HCT116 (cell line): ENCODE data around the gene CCND2. TPM values are rescaled to one million over a fixed set of nuclear protein-coding genes. Genes with fewer than 3 reads are reported as not detected.

Experiments
- ATAC-seq: fragments of 200-7000 bp; cut with Tn5 transposase; 2 replicates; pipeline ENCODE4 v1.9.1; 2020; ENCODE audit warnings: mild to moderate bottlenecking, moderate library complexity
- BruUV-seq: library from RNA; stranded (reverse); fragments of 400-500 nt; replicated peaks from 2 replicates; lab custom pipeline; 2021; lab: Mats Ljungman, UMichigan
- CTCF ChIA-PET: fragments of 300-600 bp; sonication (Branson Sonifier 250); formaldehyde crosslinking; loops from one replicate; lab custom pipeline; 2021; ENCODE audit warnings: antibody characterized with exemption; lab: Charles Lee
- POLR2A ChIA-PET: fragments of 300-600, 350-600 bp; sonication (Branson Sonifier 250); formaldehyde crosslinking; loops from one replicate; lab custom pipeline; 2021; ENCODE audit warnings: antibody characterized with exemption; lab: Charles Lee
- RAD21 ChIA-PET, 2 experiments: fragments of 300-600 bp; sonication (Branson Sonifier 250); formaldehyde crosslinking; loops; one replicate each; lab custom pipeline; 2023; ENCODE audit warnings: low total read pairs in 2 of 2; ENCODE audit not compliant: uncharacterized antibody in 2 of 2, unreplicated experiment in 2 of 2, low non-redundant PET in 1 of 2; lab: Charles Lee
- DNase-seq: peaks from one replicate; pipeline ENCODE4 v3.0.0-alpha.2; 2010; ENCODE audit warnings: low read depth, low spot score
- H2AFZ ChIP-seq: fragments of 200-600 bp; shearing (Covaris generic), sonication (generic); 2 replicates; pipeline ENCODE4 v1.6.1; 2017; ENCODE audit warnings: low read depth, mixed run types, mixed read lengths, antibody characterized with exemption, low read length; ENCODE audit not compliant: poor library complexity, severe bottlenecking
- H3K27ac ChIP-seq: 2 replicates; pipeline ENCODE4 v1.5.1; 2012; ENCODE audit warnings: low read depth, low read length
- H3K27me3 ChIP-seq: fragments of 200-600 bp; sonication (generic); 2 replicates; pipeline ENCODE4 v1.6.1; 2016; ENCODE audit warnings: mixed run types, low read length, mixed read lengths; ENCODE audit not compliant: insufficient read depth
- H3K36me3 ChIP-seq, 2 experiments: fragments of 200-500 bp in 1 of 2; fragments of 200-600 bp in 1 of 2; sonication (Bioruptor generic) in 1 of 2; sonication (generic) in 1 of 2; 2 replicates each; pipeline versions ENCODE4 v1.5.1 to v1.6.1; 2014 to 2016; ENCODE audit warnings: low read length in 2 of 2, inconsistent platforms in 1 of 2, mixed read lengths in 1 of 2, mixed run types in 1 of 2; ENCODE audit not compliant: insufficient read depth in 2 of 2, control insufficient read depth in 1 of 2
- H3K4me1 ChIP-seq, 2 experiments: fragments of 200-600 bp in 1 of 2; sonication (generic) in 1 of 2; 2 replicates each; pipeline versions ENCODE4 v1.5.1 to v1.6.1; 2012 to 2017; ENCODE audit warnings: low read length in 2 of 2, inconsistent platforms in 1 of 2, mild to moderate bottlenecking in 1 of 2, mixed read lengths in 1 of 2, mixed run types in 1 of 2, moderate library complexity in 1 of 2; ENCODE audit not compliant: insufficient read depth in 2 of 2, control insufficient read depth in 1 of 2
- H3K4me2 ChIP-seq: fragments of 200-600 bp; sonication (generic); 2 replicates; pipeline ENCODE4 v1.6.1; 2017; ENCODE audit warnings: mixed run types, low read length, mixed read lengths
- H3K4me3 ChIP-seq, 2 experiments: fragments of 200-600 bp in 1 of 2; sonication (generic) in 1 of 2; replicated peaks in 1 of 2; 2 replicates each; pipeline ENCODE4 v1.5.1; 2011 to 2016; ENCODE audit warnings: low read length in 2 of 2, control low read depth in 1 of 2, low read depth in 1 of 2, mild to moderate bottlenecking in 1 of 2, mixed read lengths in 1 of 2, mixed run types in 1 of 2
- H3K79me2 ChIP-seq: fragments of 200-600 bp; sonication (generic); 2 replicates; pipeline ENCODE4 v1.6.1; 2017; ENCODE audit warnings: mild to moderate bottlenecking, mixed run types, low read length, moderate library complexity, mixed read lengths; ENCODE audit not compliant: insufficient read depth
- H3K9ac ChIP-seq: fragments of 200-600 bp; sonication (generic); 2 replicates; pipeline ENCODE4 v1.6.1; 2016; ENCODE audit warnings: low read length, mixed read lengths
- H3K9me2 ChIP-seq: fragments of 200-600 bp; sonication (generic), shearing (Covaris generic); 2 replicates; pipeline ENCODE4 v1.6.1; 2017; ENCODE audit warnings: mixed run types, mild to moderate bottlenecking, moderate library complexity; ENCODE audit not compliant: insufficient read depth
- H3K9me3 ChIP-seq, 2 experiments: fragments of 200-500 bp in 1 of 2; fragments of 200-600 bp in 1 of 2; sonication (Bioruptor generic) in 1 of 2; sonication (generic) in 1 of 2; 2 replicates each; pipeline ENCODE4 v1.6.1; 2014 to 2017; ENCODE audit warnings: low read length in 2 of 2, mixed read lengths in 2 of 2, inconsistent platforms in 1 of 2, low read depth in 1 of 2, mild to moderate bottlenecking in 1 of 2, mixed run types in 1 of 2, moderate library complexity in 1 of 2; ENCODE audit not compliant: control insufficient read depth in 1 of 2, insufficient read depth in 1 of 2
- H4K20me1 ChIP-seq: fragments of 200-600 bp; sonication (generic), shearing (Covaris generic); 2 replicates; pipeline ENCODE4 v1.6.1; 2017; ENCODE audit warnings: mixed run types, mild to moderate bottlenecking, moderate library complexity; ENCODE audit not compliant: insufficient read depth
- CEBPB ChIP-seq: IDR thresholded peaks from 2 replicates; pipeline ENCODE4 v1.6.1; 2012; ENCODE audit warnings: low read depth
- EGR1 ChIP-seq: IDR thresholded peaks from 2 replicates; pipeline ENCODE4 v1.6.1; 2012; ENCODE audit warnings: low read depth
- EZH2 ChIP-seq: fragments of 200-600 bp; sonication (generic); IDR thresholded peaks from 2 replicates; pipeline ENCODE4 v1.6.1; 2017; ENCODE audit warnings: antibody characterized with exemption, mixed run types
- EZH2phosphoT487 ChIP-seq: fragments of 200-600 bp; IDR thresholded peaks from 2 replicates; pipeline ENCODE4 v1.6.1; 2018; ENCODE audit warnings: antibody characterized with exemption, borderline replicate concordance
- JUND ChIP-seq: IDR thresholded peaks from 2 replicates; pipeline ENCODE4 v1.6.1; 2012
- POLR2AphosphoS5 ChIP-seq: IDR thresholded peaks from 2 replicates; pipeline ENCODE4 v1.6.1; 2011; ENCODE audit warnings: mild to moderate bottlenecking, low read depth, low read length, moderate library complexity
- SIN3A ChIP-seq: IDR thresholded peaks from 2 replicates; pipeline ENCODE4 v1.6.1; 2012; ENCODE audit warnings: low read depth
- ZNF274 ChIP-seq: fragments of 200-500 bp; sonication (Bioruptor generic); IDR thresholded peaks from 2 replicates; pipeline ENCODE4 v1.6.1; 2014; ENCODE audit warnings: mild to moderate bottlenecking, low read depth, low read length, inconsistent platforms
- intact Hi-C: fragments of 100-400 bp; cut with micrococcal nuclease; formaldehyde crosslinking; loops from 2 replicates; pipeline ENCODE4 v1.10.0; 2022
- total RNA-seq: library from RNA; stranded (reverse); gene quantifications from one replicate; pipeline ENCODE4 v1.2.1, GENCODE V29; 2021; ENCODE audit not compliant: unreplicated experiment
- TF ChIP-seq, protein P1 (sequence below), 3 experiments: fragments of 200-600 bp in 1 of 3; sonication (generic) in 1 of 3; IDR thresholded peaks in 2 of 3; conservative IDR thresholded peaks in 1 of 3; 2 replicates each; pipeline ENCODE4 v1.5.1; 2012 to 2017; ENCODE audit warnings: low read depth in 2 of 3, low read length in 2 of 3, antibody characterized with exemption in 1 of 3, borderline replicate concordance in 1 of 3, control low read depth in 1 of 3, mild to moderate bottlenecking in 1 of 3, mixed read lengths in 1 of 3, mixed run types in 1 of 3, moderate library complexity in 1 of 3; ENCODE audit not compliant: insufficient read depth in 1 of 3
- TF ChIP-seq, protein P2 (sequence below): IDR thresholded peaks from 2 replicates; pipeline ENCODE4 v1.6.1; 2012
- TF ChIP-seq, protein P3 (sequence below): IDR thresholded peaks from 2 replicates; pipeline ENCODE4 v1.6.1; 2012
- TF ChIP-seq, protein P4 (sequence below): IDR thresholded peaks from 2 replicates; pipeline ENCODE4 v1.6.1; 2011; ENCODE audit warnings: mild to moderate bottlenecking, low read length, moderate library complexity; ENCODE audit not compliant: insufficient replicate concordance; ENCODE audit errors: extremely low read depth

Gene CCND2
- total RNA-seq, 1 experiment from 2014 or later = 1.1 TPM

DNA sequence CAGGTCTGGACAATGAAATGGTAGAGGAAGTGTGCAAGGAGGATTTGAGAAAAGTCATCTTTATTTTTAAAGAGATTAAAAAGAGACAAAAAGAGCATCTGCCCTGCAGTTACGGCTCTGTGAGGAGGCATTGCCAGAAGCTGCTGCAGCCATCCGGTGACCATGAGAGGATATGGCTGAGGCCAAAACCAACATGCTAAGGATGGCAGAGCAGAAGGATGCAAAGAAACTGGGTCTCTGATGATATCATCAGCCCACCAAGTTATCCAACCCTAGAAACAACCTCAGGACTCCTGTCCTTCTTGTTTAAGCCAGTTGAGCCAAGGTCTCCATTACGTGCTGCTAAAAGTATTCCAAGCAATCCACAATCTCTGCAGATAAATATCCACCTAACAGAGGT, 48.0 kb upstream of the CCND2 start:
- H3K9ac ChIP-seq = no peak overlapping the region
- no peaks in the 10 kb centered on the region for H4K20me1 ChIP-seq
- no TSS peak for BruUV-seq
- H3K4me2 ChIP-seq = no peak overlapping the region
- no peak for DNase-seq
- no peak overlapping the region for H2AFZ ChIP-seq
- intact Hi-C loops = no loop called here
- no peaks in the 10 kb centered on the region for H3K36me3 ChIP-seq
- H3K4me3 ChIP-seq = no peak overlapping the region
- peaks cover 59% of the 10 kb centered on the region for H3K27me3 ChIP-seq
- ChIA-PET POLR2A (no interaction called here), CTCF (no interaction called here), RAD21 (no interaction called here)
- H3K79me2 ChIP-seq = no peaks in the 10 kb centered on the region
- no peak overlapping the region for H3K27ac ChIP-seq
- H3K9me3 ChIP-seq = no peaks in the 10 kb centered on the region
- no peaks in the 10 kb centered on the region for H3K9me2 ChIP-seq
- no peaks in the 10 kb centered on the region for H3K4me1 ChIP-seq
- no peak for ATAC-seq
- TF ChIP-seq, protein P1, sequence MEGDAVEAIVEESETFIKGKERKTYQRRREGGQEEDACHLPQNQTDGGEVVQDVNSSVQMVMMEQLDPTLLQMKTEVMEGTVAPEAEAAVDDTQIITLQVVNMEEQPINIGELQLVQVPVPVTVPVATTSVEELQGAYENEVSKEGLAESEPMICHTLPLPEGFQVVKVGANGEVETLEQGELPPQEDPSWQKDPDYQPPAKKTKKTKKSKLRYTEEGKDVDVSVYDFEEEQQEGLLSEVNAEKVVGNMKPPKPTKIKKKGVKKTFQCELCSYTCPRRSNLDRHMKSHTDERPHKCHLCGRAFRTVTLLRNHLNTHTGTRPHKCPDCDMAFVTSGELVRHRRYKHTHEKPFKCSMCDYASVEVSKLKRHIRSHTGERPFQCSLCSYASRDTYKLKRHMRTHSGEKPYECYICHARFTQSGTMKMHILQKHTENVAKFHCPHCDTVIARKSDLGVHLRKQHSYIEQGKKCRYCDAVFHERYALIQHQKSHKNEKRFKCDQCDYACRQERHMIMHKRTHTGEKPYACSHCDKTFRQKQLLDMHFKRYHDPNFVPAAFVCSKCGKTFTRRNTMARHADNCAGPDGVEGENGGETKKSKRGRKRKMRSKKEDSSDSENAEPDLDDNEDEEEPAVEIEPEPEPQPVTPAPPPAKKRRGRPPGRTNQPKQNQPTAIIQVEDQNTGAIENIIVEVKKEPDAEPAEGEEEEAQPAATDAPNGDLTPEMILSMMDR (IDR thresholded peaks at IDR 0.05 in 2 of 3, conservative IDR thresholded peaks at IDR 0.05 in 1 of 3; ENCODE audit: borderline replicate concordance in 1 of 3, insufficient read depth in 1 of 3, low read depth in 2 of 3, low read length in 2 of 3) = no peak
- TF ChIP-seq CEBPB (no peak), ZNF274 (no peak), POLR2AphosphoS5 (no peak), SIN3A (no peak)
- TF ChIP-seq, protein P2, sequence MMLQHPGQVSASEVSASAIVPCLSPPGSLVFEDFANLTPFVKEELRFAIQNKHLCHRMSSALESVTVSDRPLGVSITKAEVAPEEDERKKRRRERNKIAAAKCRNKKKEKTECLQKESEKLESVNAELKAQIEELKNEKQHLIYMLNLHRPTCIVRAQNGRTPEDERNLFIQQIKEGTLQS = no peak

DNA sequence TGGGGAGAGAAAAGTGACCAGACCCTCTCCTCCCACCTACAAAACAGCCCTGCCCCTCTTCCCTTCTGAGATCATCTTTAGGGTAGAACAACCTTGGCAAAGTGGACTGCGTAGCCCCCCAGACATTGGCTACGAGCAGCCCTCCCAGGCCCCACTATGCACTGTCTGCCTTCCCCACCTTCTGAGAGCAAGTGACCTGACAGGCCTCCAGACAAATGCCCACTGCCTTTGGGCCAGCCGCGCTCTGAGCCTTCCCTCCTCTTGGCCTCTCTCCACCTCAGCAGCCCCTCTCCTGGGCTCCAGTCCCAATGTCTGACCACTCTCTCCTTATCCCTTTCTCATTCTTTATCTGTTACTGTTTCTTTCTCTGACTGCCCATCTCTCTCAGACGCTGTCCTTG, 46.5 kb upstream of the CCND2 start:
- Histone ChIP-seq H3K9me2 (no peaks in the 10 kb centered on the region), H3K4me2 (no peak overlapping the region), H3K27me3 (peaks cover 58% of the 10 kb centered on the region), H3K27ac (no peak overlapping the region), H3K9me3 (no peaks in the 10 kb centered on the region), H3K36me3 (no peaks in the 10 kb centered on the region), H3K79me2 (no peaks in the 10 kb centered on the region), H3K4me3 (no peak overlapping the region), H3K4me1 (no peaks in the 10 kb centered on the region), H3K9ac (no peak overlapping the region), H2AFZ (no peak overlapping the region), H4K20me1 (no peaks in the 10 kb centered on the region)
- DNase-seq = no peak
- no TSS peak for BruUV-seq
- RAD21 ChIA-PET = no interaction called here
- no peak for ATAC-seq
- intact Hi-C loops = no loop called here
- POLR2A ChIA-PET = no interaction called here
- CTCF ChIA-PET = no interaction called here
- TF ChIP-seq JUND (no peak), CEBPB (no peak), EGR1 (no peak), EZH2phosphoT487 (no peak), EZH2 (no peak)
- TF ChIP-seq, protein P3, sequence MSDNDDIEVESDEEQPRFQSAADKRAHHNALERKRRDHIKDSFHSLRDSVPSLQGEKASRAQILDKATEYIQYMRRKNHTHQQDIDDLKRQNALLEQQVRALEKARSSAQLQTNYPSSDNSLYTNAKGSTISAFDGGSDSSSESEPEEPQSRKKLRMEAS = no peak
- TF ChIP-seq, protein P4, sequence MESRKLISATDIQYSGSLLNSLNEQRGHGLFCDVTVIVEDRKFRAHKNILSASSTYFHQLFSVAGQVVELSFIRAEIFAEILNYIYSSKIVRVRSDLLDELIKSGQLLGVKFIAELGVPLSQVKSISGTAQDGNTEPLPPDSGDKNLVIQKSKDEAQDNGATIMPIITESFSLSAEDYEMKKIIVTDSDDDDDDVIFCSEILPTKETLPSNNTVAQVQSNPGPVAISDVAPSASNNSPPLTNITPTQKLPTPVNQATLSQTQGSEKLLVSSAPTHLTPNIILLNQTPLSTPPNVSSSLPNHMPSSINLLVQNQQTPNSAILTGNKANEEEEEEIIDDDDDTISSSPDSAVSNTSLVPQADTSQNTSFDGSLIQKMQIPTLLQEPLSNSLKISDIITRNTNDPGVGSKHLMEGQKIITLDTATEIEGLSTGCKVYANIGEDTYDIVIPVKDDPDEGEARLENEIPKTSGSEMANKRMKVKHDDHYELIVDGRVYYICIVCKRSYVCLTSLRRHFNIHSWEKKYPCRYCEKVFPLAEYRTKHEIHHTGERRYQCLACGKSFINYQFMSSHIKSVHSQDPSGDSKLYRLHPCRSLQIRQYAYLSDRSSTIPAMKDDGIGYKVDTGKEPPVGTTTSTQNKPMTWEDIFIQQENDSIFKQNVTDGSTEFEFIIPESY = no peak
